HepG2 (cell line): ENCODE data around the gene SCYGR8. TPM values are rescaled to one million over a fixed set of nuclear protein-coding genes. Genes with fewer than 3 reads are reported as not detected.

ENCODE experiments used
- CC2D1A ChIP-seq: sonication (generic); formaldehyde crosslinking; IDR thresholded peaks from 2 replicates; pipeline ENCODE4 v1.8.1; 2023; ENCODE audit warnings: mild to moderate bottlenecking, missing genetic modification reagents
- EHMT2 ChIP-seq: fragments of 200-600 bp; sonication (generic); IDR thresholded peaks from 2 replicates; pipeline ENCODE4 v1.7.0; 2017; ENCODE audit warnings: antibody characterized with exemption, low read depth, low read length, borderline replicate concordance
- EZH2 ChIP-seq: conservative IDR thresholded peaks from 2 replicates; pipeline ENCODE4 v1.6.1; 2012; ENCODE audit warnings: mild to moderate bottlenecking, low read depth, low read length, moderate library complexity
- HMGXB4 ChIP-seq, 2 experiments: sonication (generic) in 1 of 2; formaldehyde crosslinking in 1 of 2; IDR thresholded peaks; 2 replicates each; pipeline versions ENCODE4 v1.4.0 to v1.6.1; 2018 to 2020; ENCODE audit warnings: missing genetic modification reagents in 2 of 2, borderline replicate concordance in 1 of 2, low read depth in 1 of 2, mild to moderate bottlenecking in 1 of 2, missing biosample characterization in 1 of 2
- MAZ ChIP-seq, 2 experiments: sonication (generic) in 1 of 2; formaldehyde crosslinking in 1 of 2; IDR thresholded peaks; 2 replicates each; pipeline versions ENCODE4 v1.5.0 to v1.6.1; 2012 to 2020; ENCODE audit warnings: low read depth in 2 of 2, mild to moderate bottlenecking in 2 of 2, borderline replicate concordance in 1 of 2, improper control_type of control experiment in 1 of 2, low read length in 1 of 2, missing genetic modification reagents in 1 of 2, moderate library complexity in 1 of 2
- MYNN ChIP-seq: sonication (generic); formaldehyde crosslinking; IDR thresholded peaks from 2 replicates; pipeline ENCODE4 v1.4.0; 2020; ENCODE audit warnings: mild to moderate bottlenecking, low read depth, missing genetic modification reagents
- PLSCR1 ChIP-seq: sonication (generic); formaldehyde crosslinking; IDR thresholded peaks from 2 replicates; pipeline ENCODE4 v1.5.0; 2020; ENCODE audit warnings: missing genetic modification reagents, mild to moderate bottlenecking, borderline replicate concordance
- RAD51 ChIP-seq: fragments of 450-650 bp; IDR thresholded peaks from 2 replicates; pipeline ENCODE4 v1.6.1; 2016; ENCODE audit warnings: borderline replicate concordance
- RNF2 ChIP-seq: fragments of 450-650 bp; conservative IDR thresholded peaks from 2 replicates; pipeline ENCODE4 v1.6.1; 2016; ENCODE audit warnings: low read depth
- TAF15 ChIP-seq: fragments of 200-400 bp; formaldehyde crosslinking; IDR thresholded peaks from one replicate; pipeline ENCODE4 v1.6.1; 2018; ENCODE audit warnings: mild to moderate bottlenecking, low read depth, low read length; ENCODE audit not compliant: poor library complexity, severe bottlenecking
- U2AF1 ChIP-seq: fragments of 200-400 bp; formaldehyde crosslinking; optimal IDR thresholded peaks from 2 replicates; pipeline ENCODE3; 2017; ENCODE audit warnings: mild to moderate bottlenecking, low read depth, low read length
- ZFP41 ChIP-seq: sonication (generic); formaldehyde crosslinking; IDR thresholded peaks from 2 replicates; pipeline ENCODE4 v1.4.0; 2020; ENCODE audit warnings: mild to moderate bottlenecking, missing genetic modification reagents, borderline replicate concordance
- ZNF234 ChIP-seq: sonication (generic); formaldehyde crosslinking; conservative IDR thresholded peaks from 2 replicates; pipeline ENCODE4 v1.5.1; 2020; ENCODE audit warnings: mild to moderate bottlenecking, missing genetic modification reagents
- ZNF607 ChIP-seq: sonication (generic); formaldehyde crosslinking; IDR thresholded peaks from 2 replicates; pipeline ENCODE4 v1.5.1; 2020; ENCODE audit warnings: missing genetic modification reagents, mild to moderate bottlenecking, borderline replicate concordance
- ZNF883 ChIP-seq: sonication (generic); formaldehyde crosslinking; IDR thresholded peaks from 2 replicates; pipeline ENCODE4 v1.5.1; 2020; ENCODE audit warnings: mild to moderate bottlenecking, missing genetic modification reagents; ENCODE audit errors: not compliant biosample characterization
- ZSCAN22 ChIP-seq: sonication (generic); formaldehyde crosslinking; IDR thresholded peaks from 2 replicates; pipeline ENCODE4 v1.4.0; 2020; ENCODE audit warnings: mild to moderate bottlenecking, missing genetic modification reagents
- polyA plus RNA-seq, 8 experiments: library from polyadenylated mRNA; depleted of rRNA in 3 of 8; stranded (reverse) in 7 of 8; unstranded in 1 of 8; fragments of >200 nt; fragmentation: Illumina TruSeq in 4 of 8; extraction: Trizol in 4 of 8; gene quantifications; 2 replicates each; pipeline versions ENCODE4 v1.2.1 to v1.2.3, GENCODE V29; 2011 to 2016; ENCODE audit warnings: low read depth in 4 of 8, missing spikeins in 1 of 8, mixed read lengths in 1 of 8; ENCODE audit not compliant: insufficient read depth in 1 of 8
- total RNA-seq, 5 experiments: library from RNA; depleted of rRNA; stranded (reverse); fragments of >200 nt; fragmentation: Illumina TruSeq; extraction: Trizol; gene quantifications; 2 replicates each; pipeline ENCODE4 v1.2.3, GENCODE V29; 2016; ENCODE audit warnings: low read depth in 1 of 5
- TF ChIP-seq, protein P1 (sequence below): sonication (generic); formaldehyde crosslinking; IDR thresholded peaks from 2 replicates; pipeline ENCODE4 v1.5.0; 2020; ENCODE audit warnings: mild to moderate bottlenecking, missing genetic modification reagents
- TF ChIP-seq, protein P2 (sequence below): sonication (generic); formaldehyde crosslinking; IDR thresholded peaks from 2 replicates; pipeline ENCODE4 v1.8.0; 2022; ENCODE audit warnings: mild to moderate bottlenecking, missing genetic modification reagents; ENCODE audit not compliant: insufficient replicate concordance
- TF ChIP-seq, protein P3 (sequence below): sonication (generic); formaldehyde crosslinking; IDR thresholded peaks from 2 replicates; pipeline ENCODE4 v1.8.1; 2023; ENCODE audit warnings: mild to moderate bottlenecking, missing genetic modification reagents, borderline replicate concordance

The SCYGR8 gene
- total and polyA plus RNA-seq, 2 of the 13 experiments (the other 11 are each of a cell fraction or from before 2014, with no cell fraction given) = not detected

DNA sequence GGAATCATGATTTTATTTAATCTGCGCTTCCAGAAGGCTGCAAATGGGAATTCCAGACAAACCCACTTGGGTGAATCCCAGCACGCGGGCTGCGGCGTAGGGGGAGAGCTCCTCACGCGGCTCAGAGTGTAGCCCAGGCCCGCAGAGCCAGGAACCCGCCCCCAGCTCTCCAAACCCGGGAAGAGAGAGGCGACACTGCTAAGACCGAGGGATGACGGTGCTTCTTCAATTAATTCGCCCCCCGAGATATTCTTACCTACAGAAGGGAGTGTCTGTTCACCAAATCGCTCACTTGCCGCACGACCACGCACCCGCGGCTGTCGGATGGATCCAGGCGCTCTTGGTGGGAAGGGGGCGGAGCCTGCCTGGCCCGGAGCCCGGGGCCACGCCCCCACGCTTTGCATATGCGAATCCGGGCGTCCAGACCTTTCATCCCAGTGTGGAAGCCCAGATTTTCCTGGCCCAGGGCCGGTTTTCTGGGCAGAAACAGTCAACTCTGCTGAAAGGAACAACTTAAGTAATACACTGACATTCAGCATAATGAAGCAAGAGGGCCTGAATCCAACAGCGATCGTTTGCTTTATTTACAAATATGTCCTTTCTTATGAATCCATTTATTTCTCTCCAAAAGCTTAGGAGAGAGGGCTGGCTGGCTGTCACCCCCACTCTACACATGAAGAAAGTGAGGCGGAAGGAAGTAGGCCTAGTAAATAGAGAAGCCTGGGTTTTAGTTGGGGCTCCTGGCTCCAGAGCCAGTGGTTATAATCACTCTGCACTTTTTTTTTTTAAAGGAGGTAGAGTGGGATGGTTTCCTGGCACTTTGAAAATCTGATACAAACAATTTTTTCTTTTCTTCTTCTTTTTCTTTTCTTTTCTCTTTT lies 27.8 kb upstream of the SCYGR8 start, which contains the start of gene SLC19A3 (continued):
- TF ChIP-seq ZNF234 (CRISPR knock-in tag) (no peak), ZNF883 (CRISPR knock-in tag) (no peak), MAZ (IDR thresholded peaks at IDR 0.05; ENCODE audit: borderline replicate concordance, low read depth, low read length) (no peak), MAZ (CRISPR knock-in tag; IDR thresholded peaks at IDR 0.05; ENCODE audit: low read depth) (no peak; the same call in 1 of the 2 replicates), CC2D1A (CRISPR knock-in tag) (no peak), PLSCR1 (CRISPR knock-in tag) (no peak), ZSCAN22 (no peak), ZFP41 (no peak), HMGXB4 (CRISPR knock-in tag; IDR thresholded peaks at IDR 0.05; ENCODE audit: borderline replicate concordance in 1 of 2, low read depth in 1 of 2) (peak; percentile 46; a peak in 1 of 4 replicates), EHMT2 (no peak), TAF15 (no peak), ZNF607 (CRISPR knock-in tag) (no peak), U2AF1 (no peak), MYNN (no peak), RNF2 (peak; percentile 62; the same call in 1 of the 2 replicates), EZH2 (peak; percentile 74; the same call in 1 of the 2 replicates), RAD51 (no peak)
- TF ChIP-seq, protein P1, sequence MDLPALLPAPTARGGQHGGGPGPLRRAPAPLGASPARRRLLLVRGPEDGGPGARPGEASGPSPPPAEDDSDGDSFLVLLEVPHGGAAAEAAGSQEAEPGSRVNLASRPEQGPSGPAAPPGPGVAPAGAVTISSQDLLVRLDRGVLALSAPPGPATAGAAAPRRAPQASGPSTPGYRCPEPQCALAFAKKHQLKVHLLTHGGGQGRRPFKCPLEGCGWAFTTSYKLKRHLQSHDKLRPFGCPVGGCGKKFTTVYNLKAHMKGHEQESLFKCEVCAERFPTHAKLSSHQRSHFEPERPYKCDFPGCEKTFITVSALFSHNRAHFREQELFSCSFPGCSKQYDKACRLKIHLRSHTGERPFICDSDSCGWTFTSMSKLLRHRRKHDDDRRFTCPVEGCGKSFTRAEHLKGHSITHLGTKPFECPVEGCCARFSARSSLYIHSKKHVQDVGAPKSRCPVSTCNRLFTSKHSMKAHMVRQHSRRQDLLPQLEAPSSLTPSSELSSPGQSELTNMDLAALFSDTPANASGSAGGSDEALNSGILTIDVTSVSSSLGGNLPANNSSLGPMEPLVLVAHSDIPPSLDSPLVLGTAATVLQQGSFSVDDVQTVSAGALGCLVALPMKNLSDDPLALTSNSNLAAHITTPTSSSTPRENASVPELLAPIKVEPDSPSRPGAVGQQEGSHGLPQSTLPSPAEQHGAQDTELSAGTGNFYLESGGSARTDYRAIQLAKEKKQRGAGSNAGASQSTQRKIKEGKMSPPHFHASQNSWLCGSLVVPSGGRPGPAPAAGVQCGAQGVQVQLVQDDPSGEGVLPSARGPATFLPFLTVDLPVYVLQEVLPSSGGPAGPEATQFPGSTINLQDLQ = no peak
- TF ChIP-seq, protein P2, sequence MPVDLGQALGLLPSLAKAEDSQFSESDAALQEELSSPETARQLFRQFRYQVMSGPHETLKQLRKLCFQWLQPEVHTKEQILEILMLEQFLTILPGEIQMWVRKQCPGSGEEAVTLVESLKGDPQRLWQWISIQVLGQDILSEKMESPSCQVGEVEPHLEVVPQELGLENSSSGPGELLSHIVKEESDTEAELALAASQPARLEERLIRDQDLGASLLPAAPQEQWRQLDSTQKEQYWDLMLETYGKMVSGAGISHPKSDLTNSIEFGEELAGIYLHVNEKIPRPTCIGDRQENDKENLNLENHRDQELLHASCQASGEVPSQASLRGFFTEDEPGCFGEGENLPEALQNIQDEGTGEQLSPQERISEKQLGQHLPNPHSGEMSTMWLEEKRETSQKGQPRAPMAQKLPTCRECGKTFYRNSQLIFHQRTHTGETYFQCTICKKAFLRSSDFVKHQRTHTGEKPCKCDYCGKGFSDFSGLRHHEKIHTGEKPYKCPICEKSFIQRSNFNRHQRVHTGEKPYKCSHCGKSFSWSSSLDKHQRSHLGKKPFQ (CRISPR knock-in tag) = no peak
- TF ChIP-seq, protein P3, sequence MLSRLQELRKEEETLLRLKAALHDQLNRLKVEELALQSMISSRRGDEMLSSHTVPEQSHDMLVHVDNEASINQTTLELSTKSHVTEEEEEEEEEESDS (CRISPR knock-in tag) = peak; percentile 71; the same call in 1 of the 2 replicates
